ENCODE results near the gene STOM.

DNA sequence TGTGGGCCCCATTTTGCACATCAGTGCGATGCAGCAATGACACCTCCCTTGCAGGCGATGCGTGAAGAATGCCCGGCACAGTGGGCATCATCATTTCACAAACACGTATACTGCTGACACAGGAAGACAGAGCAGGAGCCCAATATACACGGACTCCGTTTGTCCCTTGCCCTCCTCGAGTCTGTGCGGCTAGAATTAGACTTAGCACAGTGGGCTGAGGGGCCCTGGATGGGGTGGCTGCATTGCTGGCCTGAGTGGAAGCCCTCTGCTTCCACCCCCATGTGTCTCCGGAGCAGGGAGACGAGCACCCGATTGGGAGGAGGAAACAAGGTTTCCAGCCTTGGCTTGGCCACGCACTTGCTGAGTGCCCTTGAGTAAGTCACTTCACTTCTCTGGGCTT is 61.3 kb downstream of the STOM start:
- TF ChIP-seq, protein P1, sequence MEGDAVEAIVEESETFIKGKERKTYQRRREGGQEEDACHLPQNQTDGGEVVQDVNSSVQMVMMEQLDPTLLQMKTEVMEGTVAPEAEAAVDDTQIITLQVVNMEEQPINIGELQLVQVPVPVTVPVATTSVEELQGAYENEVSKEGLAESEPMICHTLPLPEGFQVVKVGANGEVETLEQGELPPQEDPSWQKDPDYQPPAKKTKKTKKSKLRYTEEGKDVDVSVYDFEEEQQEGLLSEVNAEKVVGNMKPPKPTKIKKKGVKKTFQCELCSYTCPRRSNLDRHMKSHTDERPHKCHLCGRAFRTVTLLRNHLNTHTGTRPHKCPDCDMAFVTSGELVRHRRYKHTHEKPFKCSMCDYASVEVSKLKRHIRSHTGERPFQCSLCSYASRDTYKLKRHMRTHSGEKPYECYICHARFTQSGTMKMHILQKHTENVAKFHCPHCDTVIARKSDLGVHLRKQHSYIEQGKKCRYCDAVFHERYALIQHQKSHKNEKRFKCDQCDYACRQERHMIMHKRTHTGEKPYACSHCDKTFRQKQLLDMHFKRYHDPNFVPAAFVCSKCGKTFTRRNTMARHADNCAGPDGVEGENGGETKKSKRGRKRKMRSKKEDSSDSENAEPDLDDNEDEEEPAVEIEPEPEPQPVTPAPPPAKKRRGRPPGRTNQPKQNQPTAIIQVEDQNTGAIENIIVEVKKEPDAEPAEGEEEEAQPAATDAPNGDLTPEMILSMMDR (IDR thresholded peaks at IDR 0.05) = no peak
- TF ChIP-seq POLR2A (IDR thresholded peaks at IDR 0.05) = no peak

Data from body of pancreas (tissue), 4 donors.